ENCODE data around the gene CYP46A1.

The CYP46A1 gene

GRCh38 chr14:99751539-99752485 is 67.7 kb downstream of the CYP46A1 start:
- DNase-seq (ENCODE audit: low read depth) = no peak
- no peak overlapping the region for H3K4me3 ChIP-seq (ENCODE audit: low read depth, low read length)
- TF ChIP-seq, protein P1, sequence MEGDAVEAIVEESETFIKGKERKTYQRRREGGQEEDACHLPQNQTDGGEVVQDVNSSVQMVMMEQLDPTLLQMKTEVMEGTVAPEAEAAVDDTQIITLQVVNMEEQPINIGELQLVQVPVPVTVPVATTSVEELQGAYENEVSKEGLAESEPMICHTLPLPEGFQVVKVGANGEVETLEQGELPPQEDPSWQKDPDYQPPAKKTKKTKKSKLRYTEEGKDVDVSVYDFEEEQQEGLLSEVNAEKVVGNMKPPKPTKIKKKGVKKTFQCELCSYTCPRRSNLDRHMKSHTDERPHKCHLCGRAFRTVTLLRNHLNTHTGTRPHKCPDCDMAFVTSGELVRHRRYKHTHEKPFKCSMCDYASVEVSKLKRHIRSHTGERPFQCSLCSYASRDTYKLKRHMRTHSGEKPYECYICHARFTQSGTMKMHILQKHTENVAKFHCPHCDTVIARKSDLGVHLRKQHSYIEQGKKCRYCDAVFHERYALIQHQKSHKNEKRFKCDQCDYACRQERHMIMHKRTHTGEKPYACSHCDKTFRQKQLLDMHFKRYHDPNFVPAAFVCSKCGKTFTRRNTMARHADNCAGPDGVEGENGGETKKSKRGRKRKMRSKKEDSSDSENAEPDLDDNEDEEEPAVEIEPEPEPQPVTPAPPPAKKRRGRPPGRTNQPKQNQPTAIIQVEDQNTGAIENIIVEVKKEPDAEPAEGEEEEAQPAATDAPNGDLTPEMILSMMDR (IDR thresholded peaks at IDR 0.05; ENCODE audit: low read depth, low read length, missing control alignments) = no peak

GRCh38 chr14:99752486-99753121 is 68.5 kb downstream of the CYP46A1 start:
- no peak for DNase-seq (ENCODE audit: low read depth)
- TF ChIP-seq, protein P1 (IDR thresholded peaks at IDR 0.05; ENCODE audit: low read depth, low read length, missing control alignments) = no peak
- H3K4me3 ChIP-seq (ENCODE audit: low read depth, low read length) = no peak overlapping the region

DNA sequence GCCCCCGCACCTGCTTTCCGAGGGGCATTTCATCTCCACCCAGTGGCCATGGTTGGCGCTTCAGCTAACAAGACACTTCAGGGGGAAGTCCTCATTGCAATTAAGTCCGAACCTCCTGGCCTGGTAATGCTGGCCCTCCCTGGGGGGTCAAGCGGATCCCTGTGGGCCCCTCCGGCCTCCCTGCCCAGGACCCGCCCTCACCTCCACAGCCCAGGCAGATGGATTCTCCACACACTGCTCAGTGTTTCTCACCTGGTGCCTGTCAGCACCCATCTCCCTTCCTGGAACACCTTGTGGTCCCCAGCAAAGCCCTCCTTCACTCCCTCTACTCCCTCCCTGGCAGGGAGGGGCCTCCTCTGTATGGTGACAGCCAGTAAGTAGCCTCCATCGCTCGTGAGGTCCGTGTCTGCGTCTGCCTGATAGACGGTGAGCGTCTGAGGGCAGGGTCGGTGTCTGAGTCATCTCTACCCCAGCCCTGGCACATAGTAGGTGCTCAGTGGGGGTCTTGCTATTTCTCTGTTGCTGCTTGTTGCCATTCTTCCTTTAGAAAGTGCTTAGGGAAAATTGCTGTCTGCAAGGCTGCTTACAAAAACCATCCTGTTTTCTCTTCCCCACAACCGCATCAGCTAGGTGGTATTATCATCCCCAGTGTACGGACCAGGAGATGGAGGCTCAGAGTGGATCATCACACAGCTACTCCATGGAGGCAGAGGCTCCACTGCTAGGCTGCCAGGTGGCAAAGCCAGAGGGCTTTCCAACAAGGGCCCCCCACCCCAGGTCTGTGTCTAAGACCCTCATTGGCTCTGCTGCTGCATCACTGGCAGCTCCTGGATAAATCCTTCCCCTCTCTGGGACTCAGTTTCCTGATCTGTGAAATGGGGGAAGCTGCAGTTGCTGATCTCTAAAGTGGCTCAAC is 69.4 kb downstream of the CYP46A1 start:
- TF ChIP-seq, protein P1 (IDR thresholded peaks at IDR 0.05; ENCODE audit: low read depth, low read length, missing control alignments) = peak; percentile 4

DNA sequence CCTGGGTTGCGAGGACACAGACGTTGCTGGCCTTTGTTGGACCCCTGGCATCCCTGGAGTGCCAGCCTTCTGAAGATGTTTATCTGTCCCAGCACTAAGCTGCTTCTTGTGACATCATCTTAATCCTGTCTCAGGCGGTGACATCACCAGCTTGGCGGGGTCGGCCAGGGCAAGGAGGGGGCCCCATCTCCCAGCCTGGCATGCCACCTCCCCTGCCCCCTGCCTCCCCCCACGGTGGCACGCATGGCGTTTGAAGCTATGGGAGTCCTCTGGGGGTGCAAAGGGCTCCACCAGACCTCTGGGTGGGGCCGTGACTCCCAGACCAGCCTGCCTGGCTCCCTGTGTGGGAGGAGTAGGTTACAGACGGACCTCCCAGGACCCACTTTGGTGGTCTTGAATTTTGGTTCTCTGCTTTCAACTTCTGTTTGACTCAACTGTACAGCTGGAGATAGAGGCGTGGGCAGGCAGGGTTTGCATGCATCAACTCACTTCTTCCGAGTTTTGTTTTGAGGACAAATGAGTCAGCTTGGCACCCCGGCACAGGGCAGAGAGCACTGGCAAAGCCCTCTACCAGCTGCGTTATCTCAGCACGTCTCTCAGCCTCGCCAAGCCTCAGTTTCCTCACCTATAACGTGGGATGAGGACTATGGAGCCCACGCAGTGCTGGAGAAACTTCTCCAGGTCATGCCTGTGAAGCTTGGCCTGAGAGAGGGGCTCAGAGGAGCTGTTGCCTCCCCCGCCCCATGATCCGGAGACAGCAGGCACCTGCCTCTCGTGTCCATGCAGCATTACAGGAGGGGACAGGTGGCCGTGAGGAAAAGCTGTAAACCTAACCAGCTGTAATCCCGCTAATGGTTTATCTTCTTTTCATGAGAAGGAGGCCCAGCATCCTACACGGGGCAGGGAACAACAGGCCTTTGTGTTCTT is 70.3 kb downstream of the CYP46A1 start:
- no peak for DNase-seq (ENCODE audit: low read depth)
- no peak overlapping the region for H3K4me3 ChIP-seq (ENCODE audit: low read depth, low read length)
- TF ChIP-seq, protein P1 (IDR thresholded peaks at IDR 0.05; ENCODE audit: low read depth, low read length, missing control alignments) = no peak

More for the DNA sequence above, 69.4 kb downstream of the CYP46A1 start:
- no peak for DNase-seq (ENCODE audit: low read depth)
- no peak overlapping the region for H3K4me3 ChIP-seq (ENCODE audit: low read depth, low read length)

- DNase-seq (ENCODE audit: low read depth) = no peak
- TF ChIP-seq, protein P1 (IDR thresholded peaks at IDR 0.05; ENCODE audit: low read depth, low read length, missing control alignments) = no peak
Measured at GRCh38 chr14:99755068-99755405, 70.9 kb downstream of the CYP46A1 start.

More at GRCh38 chr14:99755068-99755405, 70.9 kb downstream of the CYP46A1 start:
- H3K4me3 ChIP-seq (ENCODE audit: low read depth, low read length) = no peak overlapping the region

All from GM12864 (cell line).